Erythroblast (primary cell): ENCODE data around the gene UHRF1.
"Not testable (repeated sequence)": the region's sequence is repeated elsewhere in the genome, so short reads cannot be mapped to it uniquely, and the experiment has no call there.

Source experiments
- DNase-seq, 2 experiments: peaks; one replicate each; lab custom pipeline; 2025; lab: John Stamatoyannopoulos, UW
- GATA1 ChIP-seq: IDR thresholded peaks from 2 replicates; pipeline ENCODE4 v1.6.1; 2011; ENCODE audit warnings: low read depth, mild to moderate bottlenecking, control low read depth, low read length, moderate library complexity
- POLR2A ChIP-seq: IDR thresholded peaks from 2 replicates; pipeline ENCODE4 v1.6.1; 2011; ENCODE audit warnings: mild to moderate bottlenecking, low read length

UHRF1 gene

GRCh38 chr19:4969772-4970531 is 60.7 kb downstream of the UHRF1 start:
- TF ChIP-seq GATA1 (no peak), POLR2A (no peak)
- DNase-seq = no peak

GRCh38 chr19:4970558-4971423 is 61.5 kb downstream of the UHRF1 start:
- TF ChIP-seq GATA1 (no peak), POLR2A (no peak)
- DNase-seq = no peak

- TF ChIP-seq POLR2A (no peak), GATA1 (no peak)
- DNase-seq = no peak
Measured at GRCh38 chr19:4971424-4971793, 62.1 kb downstream of the UHRF1 start.

- DNase-seq = no peak
- TF ChIP-seq POLR2A = no peak
- no peak for TF ChIP-seq GATA1
Measured at GRCh38 chr19:4971816-4972495, 62.7 kb downstream of the UHRF1 start.

GRCh38 chr19:4972509-4973230 is 63.4 kb downstream of the UHRF1 start:
- DNase-seq = no peak
- no peak for TF ChIP-seq GATA1
- no peak for TF ChIP-seq POLR2A

- no peak for DNase-seq
- TF ChIP-seq GATA1 = no peak
- TF ChIP-seq POLR2A = no peak
Measured at GRCh38 chr19:4974880-4975469, 65.7 kb downstream of the UHRF1 start.

GRCh38 chr19:4975601-4976000 is 66.3 kb downstream of the UHRF1 start:
- not testable (repeated sequence) for DNase-seq

GRCh38 chr19:4976401-4977298 is 67.3 kb downstream of the UHRF1 start:
- peak in 1 of 2 experiments; percentile 69 for DNase-seq
- TF ChIP-seq GATA1 = no peak
- no peak for TF ChIP-seq POLR2A

GRCh38 chr19:4977299-4978174 is 68.2 kb downstream of the UHRF1 start:
- DNase-seq = no peak

GRCh38 chr19:4979211-4979807 is 70.0 kb downstream of the UHRF1 start:
- DNase-seq = no peak
- no peak for TF ChIP-seq GATA1
- TF ChIP-seq POLR2A = no peak

More at GRCh38 chr19:4977299-4978174, 68.2 kb downstream of the UHRF1 start:
- TF ChIP-seq POLR2A = no peak
- TF ChIP-seq GATA1 = no peak

- DNase-seq = no peak
- TF ChIP-seq GATA1 (no peak), POLR2A (no peak)
Measured at GRCh38 chr19:4980067-4980466, 70.8 kb downstream of the UHRF1 start.
